GM23248 (cell line): ENCODE data around the gene ECT2L.

Experiments
- EZH2 ChIP-seq: fragments of 200-600 bp; sonication (generic); IDR thresholded peaks from 2 replicates; pipeline ENCODE4 v1.6.1; 2018; ENCODE audit warnings: antibody characterized with exemption, mild to moderate bottlenecking; ENCODE audit not compliant: insufficient read depth, poor library complexity, severe bottlenecking
- EZH2phosphoT487 ChIP-seq: fragments of 200-600 bp; sonication (generic); IDR thresholded peaks from 2 replicates; pipeline ENCODE4 v1.6.1; 2018; ENCODE audit warnings: antibody characterized with exemption, moderate library complexity, mild to moderate bottlenecking, low read depth; ENCODE audit not compliant: insufficient read depth

- TF ChIP-seq EZH2phosphoT487, result no peak
- no peak for TF ChIP-seq EZH2
These were observed 101.1 kb downstream of the ECT2L start for GRCh38 chr6:138897031-138897430.
